ENCODE data around the gene SOWAHD. TPM values are rescaled to one million over a fixed set of nuclear protein-coding genes. Genes with fewer than 3 reads are reported as not detected.
A peak's percentile ranks its signal among the peaks of the same experiment; 100 is the strongest.

The SOWAHD gene
- total RNA-seq, 1 experiment from 2014 or later = 0.98 TPM

GRCh38 chrX:119791437-119792231, 33.2 kb downstream of the SOWAHD start, which contains the start of gene RPL39:
RPL39 (minus strand) TSS chrX:119791630; CDS start chrX:119791576, 54 bp downstream.
- Histone ChIP-seq H3K4me1 (ENCODE audit: insufficient read depth, low read length) (no peaks in the 10 kb centered on the region), H3T11ph (ENCODE audit: low read length) (no peak within 1 kb of the TSS), H2BK15ac (ENCODE audit: low read depth, low read length) (no peak within 1 kb of the TSS; the same call in 1 of the 2 replicates), H3K79me1 (ENCODE audit: insufficient read depth, low read depth, low read length, poor library complexity, severe bottlenecking) (peaks cover 6% of the 10 kb centered on the region), H4K8ac (replicated peaks; ENCODE audit: insufficient read length, low read depth, low read length) (no peak within 1 kb of the TSS), H2AFZ (ENCODE audit: low read length) (no peak within 1 kb of the TSS), H3K27ac (ENCODE audit: insufficient read length, low read depth, low read length) (peak within 1 kb of the TSS; percentile 64), H4K5ac (ENCODE audit: insufficient read length, low read depth, low read length) (peak within 1 kb of the TSS; percentile 87), H3K79me2 (ENCODE audit: insufficient read depth, low read length) (peaks cover 20% of the 10 kb centered on the region; the same call in 1 of the 2 replicates), H3K23ac (ENCODE audit: insufficient read length, low read depth, low read length) (no peak within 1 kb of the TSS), H3K4ac (ENCODE audit: low read depth, low read length) (peak within 1 kb of the TSS; percentile 98; the same call in 1 of the 2 replicates), H4K91ac (ENCODE audit: insufficient read length, low read depth, low read length) (peak within 1 kb of the TSS; percentile 85), H3K27me3 (ENCODE audit: insufficient read depth, low read length) (no peaks in the 10 kb centered on the region), H2AK5ac (ENCODE audit: insufficient read length, low read length) (no peak within 1 kb of the TSS), H3K4me2 (ENCODE audit: insufficient read depth, insufficient read length, low read length) (peak within 1 kb of the TSS; percentile 45), H3K9ac (ENCODE audit: extremely low read depth, insufficient read length, low read length) (peak within 1 kb of the TSS; percentile 96), H2BK5ac (ENCODE audit: insufficient read length, low read length) (no peak within 1 kb of the TSS), H2BK12ac (ENCODE audit: insufficient read length, low read depth, low read length) (peak within 1 kb of the TSS; percentile 94), H2BK20ac (ENCODE audit: low read depth, low read length, poor library complexity, severe bottlenecking) (no peak within 1 kb of the TSS), H4K20me1 (ENCODE audit: control insufficient read depth, insufficient read depth, insufficient read length) (no peaks in the 10 kb centered on the region), H2BK120ac (ENCODE audit: low read depth, low read length, poor library complexity, severe bottlenecking) (peak within 1 kb of the TSS; percentile 77), H3K18ac (ENCODE audit: insufficient read length, low read depth, low read length) (peak within 1 kb of the TSS; percentile 89), H3K14ac (ENCODE audit: insufficient read depth, low read length) (peak within 1 kb of the TSS; percentile 98), H3K9me3 (ENCODE audit: control insufficient read depth, low read depth, low read length) (peaks cover 19% of the 10 kb centered on the region), H3K56ac (ENCODE audit: insufficient read length, low read depth, low read length) (peak within 1 kb of the TSS; percentile 92), H3K23me2 (ENCODE audit: insufficient read length, low read depth, low read length, poor library complexity, severe bottlenecking) (peaks cover 2% of the 10 kb centered on the region)
- no peak for TF ChIP-seq CTCF (conservative IDR thresholded peaks at IDR 0.05)
- peak; percentile 84 for DNase-seq
- peaks cover 57 to 66% of the 10 kb centered on the region in 2 experiments for H3K9me3 Mint-ChIP-seq
- peaks cover 37 to 43% (median 38%) of the 10 kb centered on the region in 3 experiments for H3K36me3 Mint-ChIP-seq (ENCODE audit: insufficient read depth in 1 of 3, low read depth in 3 of 3)
- peak within 1 kb of the TSS; percentile 97 to 98 (median 97) for H3K27ac Mint-ChIP-seq
- H3K4me1 Mint-ChIP-seq = peaks cover 8 to 19% of the 10 kb centered on the region in 2 experiments; a peak in 2 of 4 replicates
- no CpG with 5 or more reads among the region's 58 CpGs for WGBS (ENCODE audit: extremely low coverage, insufficient read length, low lambda C conversion rate)
- H3K4me3 Mint-ChIP-seq = peak within 1 kb of the TSS; percentile 94 to 95
- no peaks in the 10 kb centered on the region for H3K27me3 Mint-ChIP-seq (ENCODE audit: low read depth)
